WTC11 (cell line): ENCODE measurements around the gene CTIF.

Experiments used
- JUN ChIP-seq: sonication (generic); formaldehyde crosslinking; IDR thresholded peaks from 2 replicates; pipeline ENCODE4 v1.8.0; 2023; ENCODE audit warnings: mild to moderate bottlenecking, missing genetic modification reagents
- NFYB ChIP-seq: sonication (generic); formaldehyde crosslinking; conservative IDR thresholded peaks from 2 replicates; pipeline ENCODE4 v1.8.0; 2022; ENCODE audit warnings: low read depth, missing genetic modification reagents
- SP1 ChIP-seq: sonication (generic); formaldehyde crosslinking; conservative IDR thresholded peaks from 2 replicates; pipeline ENCODE4 v1.8.1; 2022; ENCODE audit warnings: missing genetic modification reagents
- ZNF416 ChIP-seq: fragments of 250-450 bp; sonication (Bioruptor Pico); IDR thresholded peaks from 2 replicates; pipeline ENCODE4 v1.9.0; 2021; ENCODE audit warnings: mild to moderate bottlenecking, inconsistent platforms
- TF ChIP-seq, protein P1 (sequence below): fragments of 200-600 bp; IDR thresholded peaks from 2 replicates; pipeline ENCODE4 v1.8.0; 2022; ENCODE audit warnings: antibody characterized with exemption
- TF ChIP-seq, protein P2 (sequence below): sonication (generic); formaldehyde crosslinking; IDR thresholded peaks from 2 replicates; pipeline ENCODE4 v1.8.0; 2023; ENCODE audit warnings: mild to moderate bottlenecking, missing genetic modification reagents

DNA sequence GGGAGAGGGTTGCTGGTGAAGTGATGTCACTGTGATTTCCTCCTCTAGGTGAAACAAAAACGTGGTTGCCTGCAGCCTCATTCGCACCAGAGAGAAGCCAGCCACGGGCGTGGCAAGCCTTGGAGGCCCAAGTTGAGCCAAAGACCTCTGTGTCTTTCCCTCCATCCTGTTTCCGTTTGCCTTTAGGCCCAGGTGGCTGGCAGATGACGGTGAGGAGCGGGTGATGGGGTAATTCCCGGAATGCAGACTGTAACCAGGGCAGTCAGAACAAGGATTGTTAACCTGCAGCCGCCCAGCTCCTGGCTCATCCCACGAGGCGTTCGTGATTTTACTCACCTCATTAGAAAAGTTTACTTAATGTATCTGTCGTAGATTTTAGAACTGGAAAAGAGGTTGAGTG is 14.4 kb downstream of the CTIF start:
- TF ChIP-seq, protein P1, sequence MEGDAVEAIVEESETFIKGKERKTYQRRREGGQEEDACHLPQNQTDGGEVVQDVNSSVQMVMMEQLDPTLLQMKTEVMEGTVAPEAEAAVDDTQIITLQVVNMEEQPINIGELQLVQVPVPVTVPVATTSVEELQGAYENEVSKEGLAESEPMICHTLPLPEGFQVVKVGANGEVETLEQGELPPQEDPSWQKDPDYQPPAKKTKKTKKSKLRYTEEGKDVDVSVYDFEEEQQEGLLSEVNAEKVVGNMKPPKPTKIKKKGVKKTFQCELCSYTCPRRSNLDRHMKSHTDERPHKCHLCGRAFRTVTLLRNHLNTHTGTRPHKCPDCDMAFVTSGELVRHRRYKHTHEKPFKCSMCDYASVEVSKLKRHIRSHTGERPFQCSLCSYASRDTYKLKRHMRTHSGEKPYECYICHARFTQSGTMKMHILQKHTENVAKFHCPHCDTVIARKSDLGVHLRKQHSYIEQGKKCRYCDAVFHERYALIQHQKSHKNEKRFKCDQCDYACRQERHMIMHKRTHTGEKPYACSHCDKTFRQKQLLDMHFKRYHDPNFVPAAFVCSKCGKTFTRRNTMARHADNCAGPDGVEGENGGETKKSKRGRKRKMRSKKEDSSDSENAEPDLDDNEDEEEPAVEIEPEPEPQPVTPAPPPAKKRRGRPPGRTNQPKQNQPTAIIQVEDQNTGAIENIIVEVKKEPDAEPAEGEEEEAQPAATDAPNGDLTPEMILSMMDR = no peak
- TF ChIP-seq SP1 (CRISPR knock-in tag) (no peak), JUN (CRISPR knock-in tag) (no peak), NFYB (CRISPR knock-in tag) (no peak), ZNF416 (no peak)
- TF ChIP-seq, protein P2, sequence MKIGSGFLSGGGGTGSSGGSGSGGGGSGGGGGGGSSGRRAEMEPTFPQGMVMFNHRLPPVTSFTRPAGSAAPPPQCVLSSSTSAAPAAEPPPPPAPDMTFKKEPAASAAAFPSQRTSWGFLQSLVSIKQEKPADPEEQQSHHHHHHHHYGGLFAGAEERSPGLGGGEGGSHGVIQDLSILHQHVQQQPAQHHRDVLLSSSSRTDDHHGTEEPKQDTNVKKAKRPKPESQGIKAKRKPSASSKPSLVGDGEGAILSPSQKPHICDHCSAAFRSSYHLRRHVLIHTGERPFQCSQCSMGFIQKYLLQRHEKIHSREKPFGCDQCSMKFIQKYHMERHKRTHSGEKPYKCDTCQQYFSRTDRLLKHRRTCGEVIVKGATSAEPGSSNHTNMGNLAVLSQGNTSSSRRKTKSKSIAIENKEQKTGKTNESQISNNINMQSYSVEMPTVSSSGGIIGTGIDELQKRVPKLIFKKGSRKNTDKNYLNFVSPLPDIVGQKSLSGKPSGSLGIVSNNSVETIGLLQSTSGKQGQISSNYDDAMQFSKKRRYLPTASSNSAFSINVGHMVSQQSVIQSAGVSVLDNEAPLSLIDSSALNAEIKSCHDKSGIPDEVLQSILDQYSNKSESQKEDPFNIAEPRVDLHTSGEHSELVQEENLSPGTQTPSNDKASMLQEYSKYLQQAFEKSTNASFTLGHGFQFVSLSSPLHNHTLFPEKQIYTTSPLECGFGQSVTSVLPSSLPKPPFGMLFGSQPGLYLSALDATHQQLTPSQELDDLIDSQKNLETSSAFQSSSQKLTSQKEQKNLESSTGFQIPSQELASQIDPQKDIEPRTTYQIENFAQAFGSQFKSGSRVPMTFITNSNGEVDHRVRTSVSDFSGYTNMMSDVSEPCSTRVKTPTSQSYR (CRISPR knock-in tag) = no peak
